Stimulated activated CD4-positive, alpha-beta T cell treated with anti-CD3 and anti-CD28 coated beads, Interleukin-15, amount 100 ng/mL, for 24 hours (primary cell): ENCODE results near the gene PLXNA4.
"Not testable (repeated sequence)": the region's sequence is repeated elsewhere in the genome, so short reads cannot be mapped to it uniquely, and the experiment has no call there.

Source experiments
- DNase-seq: peaks from one replicate; pipeline ENCODE4 v3.0.0-alpha.2; 2020

The PLXNA4 gene

GRCh38 chr7:132412435-132412834 lies 163.8 kb downstream of the PLXNA4 start:
- DNase-seq, result no peak

GRCh38 chr7:132410861-132411541 lies 165.3 kb downstream of the PLXNA4 start:
- no peak for DNase-seq

GRCh38 chr7:132410385-132410784 lies 165.9 kb downstream of the PLXNA4 start:
- no peak for DNase-seq

DNA sequence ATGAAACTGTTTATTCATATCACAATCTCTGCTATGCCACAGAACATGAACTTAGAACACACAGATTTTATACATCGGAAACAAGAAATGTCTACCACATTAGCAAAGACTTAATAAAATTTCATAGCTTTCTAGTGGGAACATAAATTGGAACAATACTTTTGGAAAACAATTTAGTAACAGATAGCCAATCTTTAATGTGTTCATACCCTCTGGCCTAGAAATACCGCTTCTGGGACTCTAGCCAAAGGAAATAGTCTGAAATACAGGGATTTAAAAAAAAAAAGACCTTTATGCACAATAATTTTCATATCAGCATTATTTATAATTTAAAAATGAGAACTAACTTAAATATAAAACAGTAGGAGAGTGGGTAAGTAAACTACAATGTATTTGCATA lies 168.5 kb downstream of the PLXNA4 start:
- DNase-seq, result no peak

GRCh38 chr7:132406039-132406438 lies 170.2 kb downstream of the PLXNA4 start:
- no peak for DNase-seq

- DNase-seq, result no peak
These were observed 172.0 kb downstream of the PLXNA4 start for GRCh38 chr7:132404261-132404660.

DNA sequence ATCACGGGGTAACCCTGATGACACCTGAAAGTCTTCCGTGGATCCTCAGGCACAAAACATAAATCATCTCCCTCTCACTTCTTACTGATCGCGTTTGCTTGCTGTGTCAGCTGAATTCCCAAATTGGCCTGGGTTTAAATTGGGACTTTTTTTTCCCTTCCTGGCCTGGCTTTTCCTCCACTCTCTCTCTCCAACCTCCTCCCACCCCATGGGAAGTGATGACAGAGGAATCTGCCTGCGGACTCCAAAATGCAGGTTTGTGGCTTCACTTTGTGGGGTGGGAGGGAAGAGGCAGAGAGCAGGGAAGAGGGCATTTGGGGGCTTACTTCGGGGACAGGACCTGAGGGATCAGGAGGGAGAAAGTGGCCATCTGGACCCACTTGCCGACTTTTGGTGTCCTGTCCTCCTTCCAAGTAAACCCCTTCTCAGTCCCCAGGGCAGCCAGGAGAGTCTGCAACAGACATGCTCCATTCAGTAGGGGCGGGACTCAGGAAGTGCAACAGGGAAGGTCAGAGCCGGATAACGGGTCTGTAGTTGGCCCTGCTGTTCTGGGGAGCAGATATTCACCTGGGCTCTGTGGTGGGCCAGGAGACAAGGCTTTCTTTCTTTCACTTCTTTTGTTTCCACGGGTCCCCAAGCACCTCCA lies 172.7 kb downstream of the PLXNA4 start:
- DNase-seq, result no peak

DNA sequence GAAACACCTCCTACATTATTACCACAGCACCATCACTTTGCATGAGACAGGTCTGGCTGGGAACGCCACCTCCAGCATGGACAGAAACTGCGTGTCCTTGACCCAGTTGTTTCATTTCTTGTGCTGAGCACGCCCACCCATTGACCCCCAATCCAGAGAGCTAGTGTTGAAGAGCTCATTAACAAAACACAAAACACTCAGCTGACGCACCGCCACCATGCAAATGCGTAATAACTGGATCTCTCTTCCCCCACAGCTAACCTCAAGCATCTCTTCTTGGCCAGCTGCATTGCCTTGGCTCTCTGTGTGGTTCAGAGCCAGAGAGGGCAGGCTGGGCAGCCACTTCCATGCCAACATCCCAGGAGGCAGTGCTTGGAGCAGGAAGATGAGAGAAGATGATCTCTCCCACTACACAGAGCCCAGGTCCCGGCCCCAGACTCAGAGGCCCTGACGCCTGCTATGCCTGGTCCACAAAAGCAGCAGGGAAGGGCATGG lies 173.5 kb downstream of the PLXNA4 start:
- no peak for DNase-seq

DNA sequence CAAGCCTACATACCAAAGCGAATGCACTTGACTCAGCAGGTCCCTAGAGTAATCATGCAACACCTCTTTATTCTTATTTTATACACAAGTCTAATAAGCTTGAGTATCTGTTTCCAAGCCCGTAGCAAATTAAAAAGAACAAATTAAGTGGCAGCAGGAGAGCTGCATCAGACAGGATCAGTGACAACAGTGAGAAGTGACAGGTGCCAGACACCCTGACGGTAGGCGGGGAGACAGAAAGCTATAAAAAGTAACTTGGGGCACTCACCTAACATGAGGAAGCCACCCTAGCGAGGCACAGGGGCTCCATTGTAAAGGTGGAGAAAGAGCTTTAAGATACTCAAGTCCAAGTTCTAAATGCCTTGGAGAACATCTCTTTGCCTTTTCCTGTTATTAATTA lies 174.2 kb downstream of the PLXNA4 start:
- no peak for DNase-seq

DNA sequence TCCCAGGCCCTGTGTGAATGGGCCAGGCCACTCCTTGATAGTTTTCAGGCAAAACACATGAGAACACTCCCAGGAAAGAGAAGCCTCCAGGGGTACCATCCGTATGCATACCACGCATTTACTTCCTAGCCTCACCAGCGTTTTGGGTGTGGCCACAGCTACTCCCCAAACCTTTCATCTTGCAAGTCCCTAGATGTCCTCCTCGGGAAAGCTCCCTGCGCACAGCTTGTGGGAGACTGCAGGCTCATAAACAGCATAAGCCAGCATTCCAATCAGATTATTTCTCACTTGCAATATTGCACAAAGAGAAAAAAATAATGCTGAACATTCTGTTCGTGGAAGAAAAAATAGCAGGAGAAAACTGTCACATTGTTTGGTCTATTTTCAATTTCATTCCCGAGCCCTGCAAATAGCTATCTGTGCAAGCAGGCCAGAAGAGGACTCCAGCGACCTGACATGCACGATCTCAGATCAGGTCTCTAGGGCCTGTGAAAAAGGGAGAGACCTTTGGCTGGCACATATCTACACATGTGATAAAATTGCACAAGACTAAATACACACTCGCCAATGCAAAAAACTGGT lies 175.6 kb downstream of the PLXNA4 start:
- no peak for DNase-seq

DNA sequence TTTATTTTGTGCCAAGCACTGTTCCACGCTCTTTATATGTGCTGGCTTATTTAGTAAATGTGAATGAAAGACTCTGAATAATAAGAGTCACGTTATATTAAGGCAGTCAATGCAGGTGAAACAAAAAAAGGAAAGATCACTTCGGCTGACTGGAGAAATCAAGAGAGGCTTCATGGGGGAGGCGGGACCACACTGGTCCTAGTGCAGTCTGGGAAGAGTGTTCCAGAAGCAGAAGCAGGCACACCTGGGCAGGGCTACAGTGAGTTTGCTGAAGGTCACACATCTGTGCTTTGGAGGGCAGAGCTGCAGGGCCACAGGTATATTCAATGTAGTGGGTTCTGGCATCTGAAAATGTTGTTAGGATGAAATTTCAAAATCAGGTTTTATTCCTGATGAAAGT lies 176.9 kb downstream of the PLXNA4 start:
- no peak for DNase-seq

- no peak for DNase-seq
These were observed 177.9 kb downstream of the PLXNA4 start for GRCh38 chr7:132398253-132398925.

- DNase-seq, result no peak
These were observed 179.2 kb downstream of the PLXNA4 start for GRCh38 chr7:132397070-132397469.

DNA sequence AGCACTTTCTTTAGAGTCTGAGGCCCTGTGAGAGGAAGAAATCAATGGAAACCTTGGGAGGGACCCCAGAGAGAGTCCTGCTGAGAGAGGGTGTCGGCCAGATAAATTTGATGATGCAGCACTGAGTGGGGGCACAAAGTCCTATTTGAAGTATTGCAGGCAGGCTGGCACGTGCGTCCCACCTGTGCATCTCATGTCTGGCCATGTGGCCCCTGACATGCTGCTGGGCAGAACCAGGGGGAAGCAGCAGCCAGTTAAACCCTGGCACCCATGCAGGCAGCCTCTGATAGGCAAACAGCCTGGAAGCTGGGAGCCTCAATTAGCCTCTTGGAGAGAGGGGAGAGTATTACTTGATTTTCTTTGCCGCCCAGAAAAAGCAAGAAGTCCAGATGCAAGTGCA lies 180.9 kb downstream of the PLXNA4 start:
- no peak for DNase-seq

- peak; percentile 4 for DNase-seq
These were observed 181.7 kb downstream of the PLXNA4 start for GRCh38 chr7:132394283-132395198.

GRCh38 chr7:132393789-132394261 lies 182.4 kb downstream of the PLXNA4 start:
- DNase-seq, result no peak

- no peak for DNase-seq
These were observed 183.6 kb downstream of the PLXNA4 start for GRCh38 chr7:132392713-132393112.

DNA sequence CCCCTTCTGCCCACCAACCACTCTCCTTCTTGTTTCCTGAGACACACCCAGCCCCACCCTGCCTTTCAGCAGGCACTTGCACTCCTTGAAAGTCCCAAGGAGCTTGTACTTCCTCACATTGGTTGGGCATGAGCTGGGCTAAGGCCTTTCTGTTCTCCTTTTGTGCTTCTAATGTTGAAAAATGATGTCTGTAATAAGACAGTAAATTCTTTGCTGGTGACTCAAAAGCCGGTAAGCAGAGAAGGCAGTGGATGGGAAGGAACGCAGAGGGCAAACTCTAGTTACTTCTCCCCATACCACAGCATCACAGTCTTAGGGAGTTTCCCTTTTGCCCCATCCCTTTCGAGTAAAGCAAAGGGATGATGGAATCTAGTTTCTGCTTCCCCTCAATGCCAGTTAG lies 185.6 kb downstream of the PLXNA4 start:
- DNase-seq, result no peak

GRCh38 chr7:132390049-132390448 lies 186.2 kb downstream of the PLXNA4 start:
- not testable (repeated sequence) for DNase-seq

DNA sequence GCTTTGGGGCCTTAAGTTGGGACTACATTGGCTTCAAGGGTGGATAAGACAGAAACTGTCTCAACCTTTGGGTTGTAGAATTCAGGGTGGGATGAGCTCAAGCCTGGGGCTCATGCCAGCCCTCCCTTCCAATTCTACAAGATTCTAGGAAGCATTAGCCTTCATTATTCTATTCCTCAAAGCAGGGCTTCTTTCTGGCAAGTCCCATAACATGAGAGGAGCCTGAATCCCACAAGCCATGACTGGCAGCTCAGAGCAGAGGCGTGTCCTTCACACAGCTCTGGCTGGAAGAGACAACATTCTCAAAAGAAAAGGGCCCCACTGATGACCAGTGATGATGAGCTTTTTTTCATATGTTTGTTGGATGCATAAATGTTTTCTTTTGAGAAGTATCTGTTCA lies 187.6 kb downstream of the PLXNA4 start:
- no peak for DNase-seq

DNA sequence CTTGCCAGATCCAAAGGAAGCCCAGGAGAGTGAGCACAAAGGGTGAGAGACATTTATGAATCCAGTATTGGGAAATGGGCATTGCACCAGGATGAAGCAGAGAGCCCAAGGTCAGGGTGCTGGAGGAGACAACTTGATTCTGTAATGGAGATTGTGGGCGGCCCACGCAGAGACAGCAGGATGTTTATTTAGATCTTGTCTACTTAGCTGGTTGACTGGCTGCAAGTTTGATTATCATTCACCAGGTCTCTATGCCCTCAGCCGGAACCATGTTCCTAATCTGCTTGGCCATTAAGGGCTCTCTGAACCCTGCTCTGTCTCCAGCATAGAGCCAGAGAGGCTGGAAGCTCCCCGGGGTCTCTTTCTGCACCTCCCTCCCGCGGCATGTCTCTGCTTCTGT lies 188.7 kb downstream of the PLXNA4 start:
- no peak for DNase-seq

DNA sequence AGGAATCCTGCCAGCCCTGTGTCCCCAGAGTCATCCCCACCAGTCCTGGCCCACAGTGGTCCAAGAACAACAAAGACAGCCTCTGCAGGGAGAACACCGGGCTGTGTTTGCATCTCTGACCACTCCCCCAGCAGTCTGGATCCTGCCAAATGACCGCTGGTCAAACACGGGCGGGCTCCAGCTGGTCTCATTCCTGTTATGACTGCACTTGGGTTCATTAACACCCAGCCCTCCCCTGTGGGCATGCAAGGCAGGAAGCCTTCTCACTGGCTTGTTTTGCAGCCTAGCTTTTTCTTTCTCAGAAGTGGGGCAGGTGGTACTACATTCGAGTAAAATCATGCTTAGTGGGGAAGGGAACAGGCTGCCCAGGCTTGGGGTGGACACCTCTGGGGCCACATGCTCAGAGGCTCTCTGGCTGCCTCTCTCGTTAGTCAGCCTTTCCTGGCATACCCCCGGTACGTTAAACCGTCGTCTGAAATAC lies 190.0 kb downstream of the PLXNA4 start:
- no peak for DNase-seq
